Measurements from ENCODE around the gene PPP2R5E. TPM values are rescaled to one million over a fixed set of nuclear protein-coding genes. Genes with fewer than 3 reads are reported as not detected.

Gene PPP2R5E
- total and polyA plus RNA-seq, 9 of the 15 experiments (the other 6 are each of a cell fraction or from before 2014, with no cell fraction given), result 4.2 to 30.3 (median 11.0) TPM

DNA sequence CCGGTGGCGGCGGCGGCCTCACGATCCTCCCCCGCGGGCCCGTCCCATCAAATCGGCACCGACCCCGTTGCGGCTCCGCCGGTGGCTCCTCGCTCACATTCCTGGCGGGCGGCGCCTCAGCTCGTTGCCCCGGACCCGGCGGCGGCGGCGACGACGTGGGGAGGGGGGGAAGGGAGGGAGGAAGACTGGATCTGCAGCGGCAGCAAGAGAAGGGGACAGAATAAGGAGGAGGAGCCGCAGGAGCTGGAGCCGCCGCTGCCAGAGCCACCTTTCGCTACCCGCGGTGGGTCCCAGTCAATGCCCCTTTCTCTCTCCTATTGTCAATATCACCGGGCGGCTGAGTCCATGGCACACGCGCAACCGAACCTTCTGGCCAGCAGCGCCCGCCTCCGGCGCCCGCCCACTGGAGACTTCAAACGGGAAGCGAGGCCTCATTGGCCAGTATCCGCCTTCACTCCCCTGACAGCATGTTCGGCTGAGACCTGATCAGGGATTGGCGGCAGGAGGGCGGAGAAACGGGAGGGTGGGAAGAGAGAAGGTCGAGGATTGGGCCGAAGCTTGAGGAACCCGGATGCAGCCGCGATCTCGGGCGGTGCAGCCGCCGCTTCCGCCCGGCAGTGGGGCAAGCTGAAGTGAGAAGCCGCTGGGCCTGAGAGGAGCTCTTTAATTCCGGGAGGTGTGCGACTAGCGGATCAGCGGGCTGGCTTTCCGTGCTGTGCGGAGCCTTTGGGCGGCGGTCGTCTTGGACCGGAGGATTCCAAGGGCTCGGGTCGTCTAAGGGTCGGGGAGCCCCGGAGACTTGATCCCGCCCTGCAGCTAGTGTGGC, at the start of gene PPP2R5E (continued):
- TF ChIP-seq, protein P1, sequence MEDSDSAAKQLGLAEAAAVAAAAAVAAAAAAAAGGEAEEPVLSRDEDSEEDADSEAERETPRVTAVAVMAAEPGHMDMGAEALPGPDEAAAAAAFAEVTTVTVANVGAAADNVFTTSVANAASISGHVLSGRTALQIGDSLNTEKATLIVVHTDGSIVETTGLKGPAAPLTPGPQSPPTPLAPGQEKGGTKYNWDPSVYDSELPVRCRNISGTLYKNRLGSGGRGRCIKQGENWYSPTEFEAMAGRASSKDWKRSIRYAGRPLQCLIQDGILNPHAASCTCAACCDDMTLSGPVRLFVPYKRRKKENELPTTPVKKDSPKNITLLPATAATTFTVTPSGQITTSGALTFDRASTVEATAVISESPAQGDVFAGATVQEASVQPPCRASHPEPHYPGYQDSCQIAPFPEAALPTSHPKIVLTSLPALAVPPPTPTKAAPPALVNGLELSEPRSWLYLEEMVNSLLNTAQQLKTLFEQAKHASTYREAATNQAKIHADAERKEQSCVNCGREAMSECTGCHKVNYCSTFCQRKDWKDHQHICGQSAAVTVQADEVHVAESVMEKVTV (CRISPR knock-in tag; IDR thresholded peaks at IDR 0.05), result no peak
- peak; percentile 91 for TF ChIP-seq ASH1L (IDR thresholded peaks at IDR 0.05; ENCODE audit: borderline replicate concordance, low read depth, partially characterized antibody)
- TF ChIP-seq EGR1 (conservative IDR thresholded peaks at IDR 0.05), result no peak
- no peak for TF ChIP-seq SAP30 (IDR thresholded peaks at IDR 0.05; ENCODE audit: borderline replicate concordance, insufficient read depth, low read depth, low read length, poor library complexity, severe bottlenecking)
- no peak for TF ChIP-seq TRIM28 (IDR thresholded peaks at IDR 0.05)
- no peak for TF ChIP-seq ZNF23 (CRISPR knock-in tag; IDR thresholded peaks at IDR 0.05)
- no peak for TF ChIP-seq ESRRA (IDR thresholded peaks at IDR 0.05; ENCODE audit: borderline replicate concordance, low read depth)
- TF ChIP-seq TBL1XR1 (IDR thresholded peaks at IDR 0.05; ENCODE audit: low read length in 2 of 2), result 0 out of 4 replicates have a peak, but pooled peaks of 1 of the 2 experiments have one; percentile 28
- TF ChIP-seq SMARCC2 (IDR thresholded peaks at IDR 0.05; ENCODE audit: low read depth), result no peak
- TF ChIP-seq SREBF2 (CRISPR knock-in tag; IDR thresholded peaks at IDR 0.05), result no peak
- no peak for TF ChIP-seq MECOM (CRISPR knock-in tag; IDR thresholded peaks at IDR 0.05)
- TF ChIP-seq SOX6 (IDR thresholded peaks at IDR 0.05), result no peak
- TF ChIP-seq, protein P2, sequence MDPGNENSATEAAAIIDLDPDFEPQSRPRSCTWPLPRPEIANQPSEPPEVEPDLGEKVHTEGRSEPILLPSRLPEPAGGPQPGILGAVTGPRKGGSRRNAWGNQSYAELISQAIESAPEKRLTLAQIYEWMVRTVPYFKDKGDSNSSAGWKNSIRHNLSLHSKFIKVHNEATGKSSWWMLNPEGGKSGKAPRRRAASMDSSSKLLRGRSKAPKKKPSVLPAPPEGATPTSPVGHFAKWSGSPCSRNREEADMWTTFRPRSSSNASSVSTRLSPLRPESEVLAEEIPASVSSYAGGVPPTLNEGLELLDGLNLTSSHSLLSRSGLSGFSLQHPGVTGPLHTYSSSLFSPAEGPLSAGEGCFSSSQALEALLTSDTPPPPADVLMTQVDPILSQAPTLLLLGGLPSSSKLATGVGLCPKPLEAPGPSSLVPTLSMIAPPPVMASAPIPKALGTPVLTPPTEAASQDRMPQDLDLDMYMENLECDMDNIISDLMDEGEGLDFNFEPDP (CRISPR knock-in tag; IDR thresholded peaks at IDR 0.05), result no peak
- TF ChIP-seq CBX1 (IDR thresholded peaks at IDR 0.05; ENCODE audit: low read depth), result no peak
- TF ChIP-seq PHF8 (IDR thresholded peaks at IDR 0.05; ENCODE audit: borderline replicate concordance, low read length), result peak; percentile 80
- TF ChIP-seq FOXA1 (IDR thresholded peaks at IDR 0.05; ENCODE audit: borderline replicate concordance), result no peak
- TF ChIP-seq BACH1 (tag; IDR thresholded peaks at IDR 0.05), result no peak
- no peak for TF ChIP-seq SIRT6 (IDR thresholded peaks at IDR 0.05; ENCODE audit: low read depth, low read length)
- TF ChIP-seq MYC (IDR thresholded peaks at IDR 0.05; ENCODE audit: low read depth, low read length), result peak; percentile 74; the same call in 1 of the 2 replicates
- no peak for TF ChIP-seq MYC (CRISPR knock-in tag; IDR thresholded peaks at IDR 0.05; ENCODE audit: borderline replicate concordance, low read depth)
- no peak for TF ChIP-seq FUS (optimal IDR thresholded peaks at IDR 0.05; ENCODE audit: low read depth, low read length)
- TF ChIP-seq ZNF584 (CRISPR knock-in tag; IDR thresholded peaks at IDR 0.05; ENCODE audit: low read depth), result no peak
- no peak for TF ChIP-seq ZBED1 (IDR thresholded peaks at IDR 0.05)
